CD8-positive, alpha-beta memory T cell (primary cell): Measurements from ENCODE around the gene COPB2. TPM values are rescaled to one million over a fixed set of nuclear protein-coding genes. Genes with fewer than 3 reads are reported as not detected.
"Not testable (repeated sequence)": the region's sequence is repeated elsewhere in the genome, so short reads cannot be mapped to it uniquely, and the experiment has no call there.

Experiments used
- CTCF ChIA-PET: fragments of 350-600 bp; sonication (Branson Sonifier 250); formaldehyde crosslinking; loops from one replicate; lab custom pipeline; 2021; ENCODE audit warnings: antibody characterized with exemption; lab: Charles Lee
- POLR2A ChIA-PET: fragments of 350-600 bp; sonication (Branson Sonifier 250); formaldehyde crosslinking; loops from one replicate; lab custom pipeline; 2021; ENCODE audit warnings: antibody characterized with exemption; lab: Charles Lee
- DNase-seq, 5 donors: peaks; one replicate each; pipeline versions ENCODE4 v3.0.0 to v3.0.0-alpha.2; 2020 to 2022; ENCODE audit warnings: mixed read lengths in 1 of 5
- H3K27ac ChIP-seq: one replicate; pipeline ENCODE4 v1.7.0; 2013; ENCODE audit warnings: low read depth, mild to moderate bottlenecking, low read length, moderate library complexity
- H3K27me3 ChIP-seq: 2 replicates; pipeline ENCODE4 v1.7.0; 2013; ENCODE audit warnings: low read length, mild to moderate bottlenecking; ENCODE audit not compliant: insufficient read depth, poor library complexity, severe bottlenecking
- H3K36me3 ChIP-seq: 2 replicates; pipeline ENCODE4 v1.7.0; 2013; ENCODE audit warnings: mild to moderate bottlenecking, low read length, moderate library complexity; ENCODE audit not compliant: insufficient read depth
- H3K4me1 ChIP-seq: 2 replicates; pipeline ENCODE4 v1.7.0; 2013; ENCODE audit warnings: mild to moderate bottlenecking, low read length, moderate library complexity; ENCODE audit not compliant: insufficient read depth
- H3K4me3 ChIP-seq: 2 replicates; pipeline ENCODE4 v1.7.0; 2013; ENCODE audit warnings: mild to moderate bottlenecking, low read length
- H3K9me3 ChIP-seq: 2 replicates; pipeline ENCODE4 v1.7.0; 2013; ENCODE audit warnings: mild to moderate bottlenecking, low read length
- H3K27ac Mint-ChIP-seq, 8 donors: one replicate each; pipeline ENCODE4 v1.8.0; 2020 to 2021; ENCODE audit warnings: mixed read lengths in 8 of 8, mild to moderate bottlenecking in 6 of 8, inconsistent platforms in 3 of 8, moderate library complexity in 3 of 8
- H3K27me3 Mint-ChIP-seq, 2 donors: one replicate each; pipeline ENCODE4 v1.8.0; 2020 to 2021; ENCODE audit warnings: mixed read lengths in 2 of 2, mild to moderate bottlenecking in 1 of 2, moderate library complexity in 1 of 2
- H3K36me3 Mint-ChIP-seq, 3 donors: one replicate each; pipeline ENCODE4 v1.8.0; 2020 to 2021; ENCODE audit warnings: mixed read lengths in 3 of 3, inconsistent platforms in 1 of 3, mild to moderate bottlenecking in 1 of 3
- H3K4me1 Mint-ChIP-seq, 3 donors: one replicate each; pipeline ENCODE4 v1.8.0; 2020 to 2021; ENCODE audit warnings: mixed read lengths in 3 of 3, inconsistent platforms in 1 of 3, mild to moderate bottlenecking in 1 of 3
- H3K4me3 Mint-ChIP-seq, 7 donors: one replicate each; pipeline ENCODE4 v1.8.0; 2020 to 2021; ENCODE audit warnings: mixed read lengths in 7 of 7, mild to moderate bottlenecking in 6 of 7, moderate library complexity in 4 of 7, inconsistent platforms in 2 of 7
- H3K9me3 Mint-ChIP-seq, 5 donors: one replicate each; pipeline ENCODE4 v1.8.0; 2020 to 2022; ENCODE audit warnings: mixed read lengths in 5 of 5, mild to moderate bottlenecking in 3 of 5, moderate library complexity in 2 of 5, inconsistent platforms in 1 of 5
- polyA plus RNA-seq: library from polyadenylated mRNA; unstranded; fragments of 300-500 nt; fragmentation: Illumina TruSeq; gene quantifications from one replicate; pipeline ENCODE4 v1.2.3, GENCODE V29; 2021
- total RNA-seq, 2 experiments: library from RNA; stranded (reverse); gene quantifications; one replicate each; pipeline ENCODE4 v1.2.3, GENCODE V29; 2021

COPB2 gene
- total and polyA plus RNA-seq, 3 experiments from 2014 or later, result 64.0 to 92.9 (median 91.8) TPM

DNA sequence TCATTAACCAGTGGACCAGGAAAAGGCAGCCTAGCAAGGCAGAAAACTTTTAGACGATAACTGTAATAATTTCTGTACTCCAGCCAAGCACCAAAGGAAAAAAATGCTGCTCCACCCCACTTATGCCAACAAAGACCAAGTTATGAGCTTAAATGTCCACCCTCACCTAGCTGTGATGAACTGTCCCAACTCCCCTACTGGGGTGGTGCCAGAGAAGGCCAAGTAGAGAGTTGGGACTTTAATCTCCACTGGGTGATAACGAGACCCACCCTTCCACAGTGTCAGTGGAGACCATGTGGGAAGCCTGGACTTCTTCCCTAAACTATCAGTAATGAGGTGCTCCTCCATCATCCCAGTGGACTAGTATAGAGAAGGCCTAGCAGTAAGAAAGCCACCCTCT, 33.8 kb upstream of the COPB2 start:
- H3K9me3 Mint-ChIP-seq, result no peaks in the 10 kb centered on the region
- H3K27ac Mint-ChIP-seq, result no peak overlapping the region
- peaks cover 1 to 23% (median 17%) of the 10 kb centered on the region in 3 donors for H3K36me3 Mint-ChIP-seq
- no peak overlapping the region for H3K4me3 ChIP-seq
- no peak overlapping the region for H3K27ac ChIP-seq
- no peak overlapping the region for H3K4me3 Mint-ChIP-seq
- CTCF ChIA-PET, result no interaction called here
- no peaks in the 10 kb centered on the region for H3K36me3 ChIP-seq
- H3K4me1 ChIP-seq, result no peaks in the 10 kb centered on the region
- no peaks in the 10 kb centered on the region for H3K9me3 ChIP-seq
- POLR2A ChIA-PET, result no interaction called here
- no peak for DNase-seq
- H3K27me3 ChIP-seq, result no peaks in the 10 kb centered on the region
- H3K4me1 Mint-ChIP-seq, result no peaks in the 10 kb centered on the region
- H3K27me3 Mint-ChIP-seq, result no peaks in the 10 kb centered on the region

DNA sequence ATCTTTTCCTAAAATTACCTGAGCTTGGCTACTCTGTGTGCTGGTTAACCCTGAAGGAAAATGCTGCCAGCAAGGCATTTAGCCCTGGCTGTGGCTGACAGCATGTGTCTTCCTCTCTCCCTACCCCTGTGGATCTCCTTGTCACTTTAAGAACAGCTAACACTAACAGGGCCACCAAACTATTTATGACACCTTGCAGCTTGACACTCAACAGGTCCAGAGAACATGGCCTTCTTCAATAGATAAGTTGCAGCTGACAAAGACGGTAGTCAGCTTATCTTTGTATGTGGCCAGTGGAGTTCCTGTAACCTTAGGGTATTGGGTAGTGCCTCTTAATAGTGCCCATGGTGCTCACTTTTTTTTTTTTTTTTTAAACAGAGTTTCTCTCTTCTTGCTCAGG, 32.0 kb upstream of the COPB2 start:
- H3K9me3 Mint-ChIP-seq, result peaks cover 14 to 17% (median 14%) of the 10 kb centered on the region in 5 donors
- H3K9me3 ChIP-seq, result no peaks in the 10 kb centered on the region
- no peaks in the 10 kb centered on the region for H3K4me1 ChIP-seq
- H3K4me3 ChIP-seq, result no peak overlapping the region
- H3K4me3 Mint-ChIP-seq, result no peak overlapping the region
- POLR2A ChIA-PET, result no interaction called here
- CTCF ChIA-PET, result no interaction called here
- H3K27ac Mint-ChIP-seq, result no peak overlapping the region
- H3K36me3 ChIP-seq, result no peaks in the 10 kb centered on the region
- H3K27me3 ChIP-seq, result no peaks in the 10 kb centered on the region
- H3K27me3 Mint-ChIP-seq, result no peaks in the 10 kb centered on the region
- no peaks in the 10 kb centered on the region for H3K4me1 Mint-ChIP-seq
- DNase-seq, result no peak
- no peak overlapping the region for H3K27ac ChIP-seq
- H3K36me3 Mint-ChIP-seq, result peaks cover 1 to 38% (median 19%) of the 10 kb centered on the region in 3 donors

DNA sequence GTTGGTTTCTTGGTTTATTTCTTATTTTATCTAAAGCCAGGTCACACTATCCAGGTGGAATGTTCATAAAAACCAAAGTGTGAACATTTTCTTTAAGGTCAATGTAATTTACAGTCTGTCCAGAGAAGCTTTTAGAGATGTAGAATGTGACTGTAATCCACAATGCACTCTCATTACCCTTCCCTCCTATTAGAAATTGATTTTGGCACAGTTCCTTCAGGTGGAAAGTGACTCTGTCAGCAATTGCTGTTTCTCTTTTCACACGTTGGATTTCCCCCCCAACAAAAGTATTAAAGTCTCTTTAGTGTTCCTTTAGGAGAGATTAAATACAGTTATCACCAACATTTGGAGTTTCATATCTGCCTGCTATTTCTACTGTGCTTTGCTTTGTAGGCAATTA, 31.6 kb upstream of the COPB2 start:
- Histone ChIP-seq H3K27ac (no peak overlapping the region), H3K4me1 (no peaks in the 10 kb centered on the region), H3K27me3 (no peaks in the 10 kb centered on the region), H3K4me3 (no peak overlapping the region), H3K9me3 (no peaks in the 10 kb centered on the region), H3K36me3 (no peaks in the 10 kb centered on the region)
- H3K27me3 Mint-ChIP-seq, result no peaks in the 10 kb centered on the region
- H3K4me1 Mint-ChIP-seq, result no peaks in the 10 kb centered on the region
- H3K9me3 Mint-ChIP-seq, result peaks cover 15 to 20% (median 18%) of the 10 kb centered on the region in 5 donors
- H3K4me3 Mint-ChIP-seq, result no peak overlapping the region
- no peak for DNase-seq
- POLR2A ChIA-PET, result no interaction called here
- H3K36me3 Mint-ChIP-seq, result peaks cover 3 to 42% (median 19%) of the 10 kb centered on the region in 3 donors
- CTCF ChIA-PET, result no interaction called here
- no peak overlapping the region for H3K27ac Mint-ChIP-seq

DNA sequence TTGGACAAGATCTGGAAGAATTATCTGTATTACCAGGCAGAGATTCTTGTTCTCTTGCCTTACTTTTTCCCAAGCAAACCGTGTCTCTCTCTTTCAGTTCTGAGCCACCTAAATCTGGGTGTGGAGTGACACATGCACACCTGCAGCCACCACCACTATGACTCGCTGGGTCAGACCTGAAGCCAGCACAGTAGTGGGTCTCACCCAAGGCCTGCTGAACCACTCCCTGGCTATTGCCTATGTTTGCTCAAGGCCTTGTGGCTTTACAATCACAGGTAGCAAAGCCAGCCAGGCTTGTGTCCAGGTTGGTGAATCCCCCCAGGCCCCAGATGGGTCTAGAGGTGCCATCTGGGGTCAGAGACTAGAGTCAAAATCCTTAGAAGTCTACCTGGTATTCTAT, 28.7 kb upstream of the COPB2 start:
- H3K4me1 ChIP-seq, result no peaks in the 10 kb centered on the region
- H3K27me3 ChIP-seq, result no peaks in the 10 kb centered on the region
- Mint-ChIP-seq H3K36me3 (peaks cover 7 to 64% (median 9%) of the 10 kb centered on the region in 3 donors), H3K27me3 (peaks cover 0 to 3% of the 10 kb centered on the region in 2 donors), H3K27ac (no peak overlapping the region), H3K9me3 (peaks cover 29 to 48% (median 45%) of the 10 kb centered on the region in 5 donors), H3K4me1 (no peaks in the 10 kb centered on the region), H3K4me3 (no peak overlapping the region)
- DNase-seq, result no peak
- POLR2A ChIA-PET, result no interaction called here
- H3K4me3 ChIP-seq, result no peak overlapping the region
- no peaks in the 10 kb centered on the region for H3K9me3 ChIP-seq
- no peak overlapping the region for H3K27ac ChIP-seq
- H3K36me3 ChIP-seq, result no peaks in the 10 kb centered on the region
- CTCF ChIA-PET, result no interaction called here

GRCh38 chr3:139416275-139416674, 26.8 kb upstream of the COPB2 start:
- Mint-ChIP-seq H3K4me1 (no peaks in the 10 kb centered on the region), H3K36me3 (peaks cover 2 to 69% (median 6%) of the 10 kb centered on the region in 3 donors), H3K27me3 (peaks cover 0 to 3% of the 10 kb centered on the region in 2 donors), H3K4me3 (no peak overlapping the region), H3K27ac (no peak overlapping the region), H3K9me3 (peaks cover 47 to 66% (median 64%) of the 10 kb centered on the region in 5 donors)
- DNase-seq, result no peak
- Histone ChIP-seq H3K4me3 (no peak overlapping the region), H3K9me3 (no peaks in the 10 kb centered on the region), H3K27ac (no peak overlapping the region), H3K36me3 (no peaks in the 10 kb centered on the region), H3K27me3 (no peaks in the 10 kb centered on the region), H3K4me1 (no peaks in the 10 kb centered on the region)
- POLR2A ChIA-PET, result no interaction called here
- CTCF ChIA-PET, result no interaction called here

- Mint-ChIP-seq H3K4me3 (no peak overlapping the region), H3K36me3 (peaks cover 1 to 69% (median 6%) of the 10 kb centered on the region in 3 donors), H3K9me3 (peaks cover 53 to 80% (median 77%) of the 10 kb centered on the region in 5 donors), H3K27me3 (peaks cover 0 to 3% of the 10 kb centered on the region in 2 donors), H3K27ac (no peak overlapping the region), H3K4me1 (no peaks in the 10 kb centered on the region)
- no peaks in the 10 kb centered on the region for H3K27me3 ChIP-seq
- no peak overlapping the region for H3K27ac ChIP-seq
- no peak for DNase-seq
- POLR2A ChIA-PET, result no interaction called here
- no peaks in the 10 kb centered on the region for H3K9me3 ChIP-seq
- no peak overlapping the region for H3K4me3 ChIP-seq
- H3K36me3 ChIP-seq, result no peaks in the 10 kb centered on the region
- CTCF ChIA-PET, result no interaction called here
- H3K4me1 ChIP-seq, result no peaks in the 10 kb centered on the region
These were observed 25.3 kb upstream of the COPB2 start for GRCh38 chr3:139414608-139415224.

DNA sequence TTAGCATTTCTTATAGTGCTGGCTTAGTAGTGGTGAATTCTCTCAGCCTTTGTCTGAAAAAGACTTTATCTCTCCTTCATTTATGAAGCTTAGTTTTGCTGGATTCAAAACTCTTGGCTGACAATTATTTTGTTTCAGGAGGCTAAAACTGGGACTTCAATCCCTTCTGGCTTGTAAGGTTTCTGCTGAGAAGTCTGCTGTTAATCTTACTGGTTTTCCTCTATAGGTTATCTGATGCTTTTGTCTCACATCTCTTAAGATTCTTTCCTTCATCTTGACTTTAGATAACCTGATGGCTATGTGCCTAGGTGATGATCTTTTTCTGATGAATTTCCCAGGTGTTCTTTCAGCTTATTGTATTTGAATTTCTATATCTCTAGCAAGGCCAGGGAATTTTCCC, 23.4 kb upstream of the COPB2 start:
- H3K9me3 ChIP-seq, DNase-seq, H3K4me3 Mint-ChIP-seq, H3K4me1 ChIP-seq, H3K27me3 ChIP-seq, H3K27me3 Mint-ChIP-seq, H3K4me3 ChIP-seq, POLR2A ChIA-PET, H3K27ac Mint-ChIP-seq, H3K36me3 ChIP-seq, H3K27ac ChIP-seq, H3K4me1 Mint-ChIP-seq, CTCF ChIA-PET: not testable (repeated sequence)
- Mint-ChIP-seq H3K36me3 (peaks cover 1 to 66% (median 6%) of the 10 kb centered on the region in 3 donors), H3K9me3 (peaks cover 55 to 96% (median 92%) of the 10 kb centered on the region in 5 donors)

- CTCF ChIA-PET, H3K4me1 Mint-ChIP-seq: not testable (repeated sequence)
- peaks cover 14 to 48% (median 35%) of the 10 kb centered on the region in 5 donors for H3K9me3 Mint-ChIP-seq
These were observed 11.7 kb upstream of the COPB2 start for GRCh38 chr3:139401155-139401554.

More at GRCh38 chr3:139401155-139401554, 11.7 kb upstream of the COPB2 start:
- H3K27ac Mint-ChIP-seq, H3K4me3 Mint-ChIP-seq, DNase-seq, H3K4me1 ChIP-seq, H3K4me3 ChIP-seq, H3K27ac ChIP-seq, POLR2A ChIA-PET, H3K36me3 ChIP-seq, H3K9me3 ChIP-seq, H3K27me3 ChIP-seq: not testable (repeated sequence)
- Mint-ChIP-seq H3K36me3 (peaks cover 0 to 40% (median 15%) of the 10 kb centered on the region in 3 donors), H3K27me3 (peaks cover 10 to 13% of the 10 kb centered on the region in 2 donors)
